GM23338 (cell line): ENCODE data around the gene LRRIQ3. TPM values are rescaled to one million over a fixed set of nuclear protein-coding genes. Genes with fewer than 3 reads are reported as not detected.

Source experiments
- ATAC-seq: fragments of 200-7000 bp; cut with Tn5 transposase; 3 replicates; pipeline ENCODE4 v1.9.1; 2020
- DNase-seq: peaks from one replicate; pipeline ENCODE4 v3.0.0-alpha.2; 2015; ENCODE audit warnings: low spot score
- H2AFZ ChIP-seq: fragments of 200-600 bp; sonication (generic); 2 replicates; pipeline ENCODE4 v1.8.0; 2016; ENCODE audit warnings: antibody characterized with exemption, mild to moderate bottlenecking, moderate library complexity
- H3F3A ChIP-seq: fragments of 200-600 bp; sonication (generic); replicated peaks from 2 replicates; pipeline ENCODE4 v1.8.0; 2017; ENCODE audit warnings: antibody characterized with exemption, mixed run types, low read depth
- H3K27ac ChIP-seq: fragments of 200-600 bp; sonication (generic); 2 replicates; pipeline ENCODE4 v1.6.1; 2016; ENCODE audit warnings: low read depth
- H3K27me3 ChIP-seq: fragments of 200-600 bp; sonication (generic); 2 replicates; pipeline ENCODE4 v1.8.0; 2016; ENCODE audit warnings: mild to moderate bottlenecking, mixed run types, moderate library complexity; ENCODE audit not compliant: insufficient read depth
- H3K36me3 ChIP-seq: fragments of 200-600 bp; sonication (generic); 2 replicates; pipeline ENCODE4 v1.8.0; 2016; ENCODE audit warnings: mild to moderate bottlenecking; ENCODE audit not compliant: insufficient read depth
- H3K4me1 ChIP-seq: fragments of 200-600 bp; sonication (generic); 2 replicates; pipeline ENCODE4 v1.8.0; 2016; ENCODE audit warnings: mild to moderate bottlenecking, moderate library complexity; ENCODE audit not compliant: insufficient read depth
- H3K4me2 ChIP-seq: fragments of 200-600 bp; sonication (generic); 2 replicates; pipeline ENCODE4 v1.7.1; 2017; ENCODE audit warnings: mixed run types
- H3K4me3 ChIP-seq: fragments of 200-600 bp; sonication (generic); 2 replicates; pipeline ENCODE4 v1.6.1; 2016; ENCODE audit warnings: mixed run types
- H3K79me2 ChIP-seq: fragments of 200-600 bp; sonication (generic); replicated peaks from 2 replicates; pipeline ENCODE4 v1.8.0; 2017; ENCODE audit warnings: mild to moderate bottlenecking; ENCODE audit not compliant: insufficient read depth
- H3K9me2 ChIP-seq: fragments of 200-600 bp; sonication (generic); 2 replicates; pipeline ENCODE4 v1.8.0; 2017; ENCODE audit not compliant: insufficient read depth
- H4K20me1 ChIP-seq: fragments of 200-600 bp; sonication (generic); replicated peaks from 2 replicates; pipeline ENCODE4 v1.8.0; 2017; ENCODE audit warnings: mild to moderate bottlenecking; ENCODE audit not compliant: insufficient read depth
- H3K27ac Mint-ChIP-seq: 2 replicates; pipeline ENCODE4 v1.8.0; 2020; ENCODE audit warnings: inconsistent platforms, mild to moderate bottlenecking, moderate library complexity, mixed read lengths
- H3K27me3 Mint-ChIP-seq: 3 replicates; pipeline ENCODE4 v1.8.0; 2022; ENCODE audit warnings: low read depth, mild to moderate bottlenecking, moderate library complexity, mixed read lengths, inconsistent platforms; ENCODE audit not compliant: insufficient read depth, poor library complexity
- H3K36me3 Mint-ChIP-seq: 3 replicates; pipeline ENCODE4 v1.8.0; 2021; ENCODE audit warnings: low read depth, mild to moderate bottlenecking, inconsistent platforms, moderate library complexity, mixed read lengths
- H3K4me1 Mint-ChIP-seq: 3 replicates; pipeline ENCODE4 v1.8.0; 2020; ENCODE audit warnings: mild to moderate bottlenecking, inconsistent platforms, mixed read lengths
- H3K4me3 Mint-ChIP-seq: 3 replicates; pipeline ENCODE4 v1.8.0; 2021; ENCODE audit warnings: moderate library complexity, mild to moderate bottlenecking, inconsistent platforms, mixed read lengths
- H3K9me3 Mint-ChIP-seq: 3 replicates; pipeline ENCODE4 v1.8.0; 2020; ENCODE audit warnings: moderate library complexity, mild to moderate bottlenecking, inconsistent platforms, mixed read lengths
- CREB1 ChIP-seq: fragments of 250-450 bp; sonication (Bioruptor Pico); IDR thresholded peaks from 2 replicates; pipeline ENCODE4 v1.5.0; 2020; ENCODE audit warnings: low read depth, mild to moderate bottlenecking, moderate library complexity
- CTCF ChIP-seq, 2 experiments: fragments of 200-600 bp in 1 of 2; sonication (generic) in 1 of 2; conservative IDR thresholded peaks; 2 replicates each; pipeline versions ENCODE4 v1.5.1 to v1.6.1; 2016 to 2017; ENCODE audit warnings: antibody characterized with exemption in 2 of 2, low read depth in 2 of 2, mild to moderate bottlenecking in 2 of 2, moderate library complexity in 1 of 2
- ETS1 ChIP-seq: IDR thresholded peaks from 2 replicates; pipeline ENCODE4 v1.6.1; 2016; ENCODE audit warnings: antibody characterized with exemption
- EZH2 ChIP-seq: fragments of 200-600 bp; sonication (generic); IDR thresholded peaks from one replicate; pipeline ENCODE4 v1.8.0; 2017; ENCODE audit warnings: antibody characterized with exemption, mild to moderate bottlenecking, low read depth; ENCODE audit not compliant: unreplicated experiment
- EZH2phosphoT487 ChIP-seq: fragments of 200-600 bp; sonication (generic); IDR thresholded peaks from one replicate; pipeline ENCODE4 v1.8.1; 2018; ENCODE audit warnings: antibody characterized with exemption; ENCODE audit not compliant: unreplicated experiment
- JUNB ChIP-seq: IDR thresholded peaks from one replicate; pipeline ENCODE4 v1.6.1; 2016; ENCODE audit warnings: antibody characterized with exemption; ENCODE audit not compliant: unreplicated experiment
- NANOG ChIP-seq: IDR thresholded peaks from 2 replicates; pipeline ENCODE4 v1.6.1; 2016; ENCODE audit warnings: antibody characterized with exemption, borderline replicate concordance
- POLR2AphosphoS5 ChIP-seq: IDR thresholded peaks from 2 replicates; pipeline ENCODE4 v1.6.1; 2016; ENCODE audit warnings: antibody characterized with exemption, low read depth
- STAT1 ChIP-seq: IDR thresholded peaks from one replicate; pipeline ENCODE4 v1.6.1; 2016; ENCODE audit warnings: antibody characterized with exemption; ENCODE audit not compliant: unreplicated experiment
- ZNF114 ChIP-seq: fragments of 250-450 bp; sonication (Bioruptor Pico); IDR thresholded peaks from 2 replicates; pipeline ENCODE4 v1.5.0; 2020; ENCODE audit warnings: mild to moderate bottlenecking, moderate library complexity
- ZNF331 ChIP-seq: fragments of 250-450 bp; sonication (Bioruptor Pico); IDR thresholded peaks from 2 replicates; pipeline ENCODE4 v1.5.0; 2020; ENCODE audit warnings: low read depth, mild to moderate bottlenecking, moderate library complexity
- polyA plus RNA-seq: library from polyadenylated mRNA; unstranded; fragments of >200 nt; fragmentation: Nextera tagmentation; extraction: Ambion mirVana; gene quantifications from 2 replicates; pipeline ENCODE4 v1.2.1, GENCODE V29; 2016
- total RNA-seq: library from RNA; depleted of rRNA; stranded (reverse); fragments of >200 nt; shearing (Covaris generic); gene quantifications from 2 replicates; pipeline ENCODE4 v1.2.3, GENCODE V29; 2014
- TF ChIP-seq, protein P1 (sequence below): fragments of 250-450 bp; sonication (Bioruptor Pico); IDR thresholded peaks from 2 replicates; pipeline ENCODE4 v1.5.0; 2020; ENCODE audit warnings: mild to moderate bottlenecking, moderate library complexity
- TF ChIP-seq, protein P2 (sequence below): IDR thresholded peaks from one replicate; pipeline ENCODE4 v1.6.1; 2018; ENCODE audit warnings: antibody characterized with exemption; ENCODE audit not compliant: unreplicated experiment

Gene LRRIQ3
- total and polyA plus RNA-seq, 2 experiments from 2014 or later = 0.21 to 0.36 TPM

GRCh38 chr1:74246315-74246714 is 48.3 kb upstream of the LRRIQ3 start:
- TF ChIP-seq ZNF331 (CRISPR knock-in tag) (no peak), NANOG (no peak), ZNF114 (CRISPR knock-in tag) (no peak), ETS1 (no peak), EZH2phosphoT487 (no peak), CREB1 (CRISPR knock-in tag) (no peak), EZH2 (no peak), POLR2AphosphoS5 (no peak), STAT1 (no peak), CTCF (conservative IDR thresholded peaks at IDR 0.05; ENCODE audit: low read depth in 2 of 2) (no peak), JUNB (no peak)
- TF ChIP-seq, protein P1, sequence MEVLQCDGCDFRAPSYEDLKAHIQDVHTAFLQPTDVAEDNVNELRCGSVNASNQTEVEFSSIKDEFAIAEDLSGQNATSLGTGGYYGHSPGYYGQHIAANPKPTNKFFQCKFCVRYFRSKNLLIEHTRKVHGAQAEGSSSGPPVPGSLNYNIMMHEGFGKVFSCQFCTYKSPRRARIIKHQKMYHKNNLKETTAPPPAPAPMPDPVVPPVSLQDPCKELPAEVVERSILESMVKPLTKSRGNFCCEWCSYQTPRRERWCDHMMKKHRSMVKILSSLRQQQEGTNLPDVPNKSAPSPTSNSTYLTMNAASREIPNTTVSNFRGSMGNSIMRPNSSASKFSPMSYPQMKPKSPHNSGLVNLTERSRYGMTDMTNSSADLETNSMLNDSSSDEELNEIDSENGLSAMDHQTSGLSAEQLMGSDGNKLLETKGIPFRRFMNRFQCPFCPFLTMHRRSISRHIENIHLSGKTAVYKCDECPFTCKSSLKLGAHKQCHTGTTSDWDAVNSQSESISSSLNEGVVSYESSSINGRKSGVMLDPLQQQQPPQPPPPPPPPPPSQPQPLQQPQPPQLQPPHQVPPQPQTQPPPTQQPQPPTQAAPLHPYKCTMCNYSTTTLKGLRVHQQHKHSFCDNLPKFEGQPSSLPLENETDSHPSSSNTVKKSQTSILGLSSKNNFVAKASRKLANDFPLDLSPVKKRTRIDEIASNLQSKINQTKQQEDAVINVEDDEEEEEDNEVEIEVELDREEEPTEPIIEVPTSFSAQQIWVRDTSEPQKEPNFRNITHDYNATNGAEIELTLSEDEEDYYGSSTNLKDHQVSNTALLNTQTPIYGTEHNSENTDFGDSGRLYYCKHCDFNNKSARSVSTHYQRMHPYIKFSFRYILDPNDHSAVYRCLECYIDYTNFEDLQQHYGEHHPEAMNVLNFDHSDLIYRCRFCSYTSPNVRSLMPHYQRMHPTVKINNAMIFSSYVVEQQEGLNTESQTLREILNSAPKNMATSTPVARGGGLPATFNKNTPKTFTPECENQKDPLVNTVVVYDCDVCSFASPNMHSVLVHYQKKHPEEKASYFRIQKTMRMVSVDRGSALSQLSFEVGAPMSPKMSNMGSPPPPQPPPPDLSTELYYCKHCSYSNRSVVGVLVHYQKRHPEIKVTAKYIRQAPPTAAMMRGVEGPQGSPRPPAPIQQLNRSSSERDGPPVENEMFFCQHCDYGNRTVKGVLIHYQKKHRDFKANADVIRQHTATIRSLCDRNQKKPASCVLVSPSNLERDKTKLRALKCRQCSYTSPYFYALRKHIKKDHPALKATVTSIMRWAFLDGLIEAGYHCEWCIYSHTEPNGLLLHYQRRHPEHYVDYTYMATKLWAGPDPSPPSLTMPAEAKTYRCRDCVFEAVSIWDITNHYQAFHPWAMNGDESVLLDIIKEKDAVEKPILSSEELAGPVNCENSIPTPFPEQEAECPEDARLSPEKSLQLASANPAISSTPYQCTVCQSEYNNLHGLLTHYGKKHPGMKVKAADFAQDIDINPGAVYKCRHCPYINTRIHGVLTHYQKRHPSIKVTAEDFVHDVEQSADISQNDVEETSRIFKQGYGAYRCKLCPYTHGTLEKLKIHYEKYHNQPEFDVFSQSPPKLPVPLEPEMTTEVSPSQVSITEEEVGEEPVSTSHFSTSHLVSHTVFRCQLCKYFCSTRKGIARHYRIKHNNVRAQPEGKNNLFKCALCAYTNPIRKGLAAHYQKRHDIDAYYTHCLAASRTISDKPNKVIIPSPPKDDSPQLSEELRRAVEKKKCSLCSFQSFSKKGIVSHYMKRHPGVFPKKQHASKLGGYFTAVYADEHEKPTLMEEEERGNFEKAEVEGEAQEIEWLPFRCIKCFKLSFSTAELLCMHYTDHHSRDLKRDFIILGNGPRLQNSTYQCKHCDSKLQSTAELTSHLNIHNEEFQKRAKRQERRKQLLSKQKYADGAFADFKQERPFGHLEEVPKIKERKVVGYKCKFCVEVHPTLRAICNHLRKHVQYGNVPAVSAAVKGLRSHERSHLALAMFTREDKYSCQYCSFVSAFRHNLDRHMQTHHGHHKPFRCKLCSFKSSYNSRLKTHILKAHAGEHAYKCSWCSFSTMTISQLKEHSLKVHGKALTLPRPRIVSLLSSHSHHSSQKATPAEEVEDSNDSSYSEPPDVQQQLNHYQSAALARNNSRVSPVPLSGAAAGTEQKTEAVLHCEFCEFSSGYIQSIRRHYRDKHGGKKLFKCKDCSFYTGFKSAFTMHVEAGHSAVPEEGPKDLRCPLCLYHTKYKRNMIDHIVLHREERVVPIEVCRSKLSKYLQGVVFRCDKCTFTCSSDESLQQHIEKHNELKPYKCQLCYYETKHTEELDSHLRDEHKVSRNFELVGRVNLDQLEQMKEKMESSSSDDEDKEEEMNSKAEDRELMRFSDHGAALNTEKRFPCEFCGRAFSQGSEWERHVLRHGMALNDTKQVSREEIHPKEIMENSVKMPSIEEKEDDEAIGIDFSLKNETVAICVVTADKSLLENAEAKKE (CRISPR knock-in tag) = no peak
- TF ChIP-seq, protein P2, sequence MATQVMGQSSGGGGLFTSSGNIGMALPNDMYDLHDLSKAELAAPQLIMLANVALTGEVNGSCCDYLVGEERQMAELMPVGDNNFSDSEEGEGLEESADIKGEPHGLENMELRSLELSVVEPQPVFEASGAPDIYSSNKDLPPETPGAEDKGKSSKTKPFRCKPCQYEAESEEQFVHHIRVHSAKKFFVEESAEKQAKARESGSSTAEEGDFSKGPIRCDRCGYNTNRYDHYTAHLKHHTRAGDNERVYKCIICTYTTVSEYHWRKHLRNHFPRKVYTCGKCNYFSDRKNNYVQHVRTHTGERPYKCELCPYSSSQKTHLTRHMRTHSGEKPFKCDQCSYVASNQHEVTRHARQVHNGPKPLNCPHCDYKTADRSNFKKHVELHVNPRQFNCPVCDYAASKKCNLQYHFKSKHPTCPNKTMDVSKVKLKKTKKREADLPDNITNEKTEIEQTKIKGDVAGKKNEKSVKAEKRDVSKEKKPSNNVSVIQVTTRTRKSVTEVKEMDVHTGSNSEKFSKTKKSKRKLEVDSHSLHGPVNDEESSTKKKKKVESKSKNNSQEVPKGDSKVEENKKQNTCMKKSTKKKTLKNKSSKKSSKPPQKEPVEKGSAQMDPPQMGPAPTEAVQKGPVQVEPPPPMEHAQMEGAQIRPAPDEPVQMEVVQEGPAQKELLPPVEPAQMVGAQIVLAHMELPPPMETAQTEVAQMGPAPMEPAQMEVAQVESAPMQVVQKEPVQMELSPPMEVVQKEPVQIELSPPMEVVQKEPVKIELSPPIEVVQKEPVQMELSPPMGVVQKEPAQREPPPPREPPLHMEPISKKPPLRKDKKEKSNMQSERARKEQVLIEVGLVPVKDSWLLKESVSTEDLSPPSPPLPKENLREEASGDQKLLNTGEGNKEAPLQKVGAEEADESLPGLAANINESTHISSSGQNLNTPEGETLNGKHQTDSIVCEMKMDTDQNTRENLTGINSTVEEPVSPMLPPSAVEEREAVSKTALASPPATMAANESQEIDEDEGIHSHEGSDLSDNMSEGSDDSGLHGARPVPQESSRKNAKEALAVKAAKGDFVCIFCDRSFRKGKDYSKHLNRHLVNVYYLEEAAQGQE = no peak
- Mint-ChIP-seq H3K9me3 (peaks cover 26% of the 10 kb centered on the region), H3K36me3 (peaks cover 13% of the 10 kb centered on the region), H3K27ac (no peak overlapping the region), H3K4me1 (peaks cover 27% of the 10 kb centered on the region), H3K27me3 (peaks cover 23% of the 10 kb centered on the region), H3K4me3 (no peak overlapping the region)
- no peak for DNase-seq
- H3K4me3 ChIP-seq = no peak overlapping the region
- H3K27me3 ChIP-seq = peaks cover 37% of the 10 kb centered on the region
- H3K4me2 ChIP-seq = no peak overlapping the region
- H3K79me2 ChIP-seq = no peaks in the 10 kb centered on the region
- no peaks in the 10 kb centered on the region for H4K20me1 ChIP-seq
- H3K9me2 ChIP-seq = no peaks in the 10 kb centered on the region
- H3K27ac ChIP-seq = no peak overlapping the region
- ATAC-seq = no peak
- H3F3A ChIP-seq = no peaks in the 10 kb centered on the region
- H2AFZ ChIP-seq = no peak overlapping the region
- H3K4me1 ChIP-seq = peaks cover 16% of the 10 kb centered on the region
- H3K36me3 ChIP-seq = no peaks in the 10 kb centered on the region
